Tibial artery (tissue), 4 donors: Measurements from ENCODE around the gene KCNMB1.

Source experiments
- DNase-seq, 2 donors: peaks; one replicate each; pipeline ENCODE4 v3.0.0-alpha.2; 2019
- H3K27ac ChIP-seq, 2 donors: fragments of 200-600 bp; sonication (generic) in 1 of 2; 1 replicate in 1 of 2; 2 replicates in 1 of 2; pipeline ENCODE4 v1.5.1; 2018 to 2019; ENCODE audit warnings: mild to moderate bottlenecking in 1 of 2
- H3K27me3 ChIP-seq, 2 donors: fragments of 200-600 bp; sonication (generic) in 1 of 2; one replicate each; pipeline versions ENCODE4 v1.5.1 to v1.6.0; 2016 to 2019
- H3K36me3 ChIP-seq, 3 donors: fragments of 200-600 bp; sonication (generic) in 2 of 3; one replicate each; pipeline ENCODE4 v1.5.1; 2016 to 2019; ENCODE audit warnings: mild to moderate bottlenecking in 2 of 3
- H3K4me1 ChIP-seq, 4 donors: fragments of 200-600 bp; sonication (generic) in 2 of 4; 1 replicate in 3 of 4; 2 replicates in 1 of 4; pipeline ENCODE4 v1.5.1; 2016 to 2019
- H3K4me3 ChIP-seq, 2 donors: fragments of 200-600 bp; sonication (generic) in 1 of 2; 1 replicate in 1 of 2; 2 replicates in 1 of 2; pipeline ENCODE4 v1.5.1; 2018 to 2019; ENCODE audit warnings: mild to moderate bottlenecking in 2 of 2
- H3K9me3 ChIP-seq, 3 donors: fragments of 200-600 bp; sonication (generic) in 1 of 3; one replicate each; pipeline ENCODE4 v1.5.1; 2016 to 2019
- intact Hi-C: fragments of 100-400 bp; cut with DNase I; formaldehyde crosslinking; loops from one replicate; pipeline ENCODE4 v1.15.0; 2023; ENCODE audit warnings: low total_unique reads
- TF ChIP-seq, protein P1 (sequence below), 2 experiments: fragments of 200-600 bp in 1 of 2; fragments of 450-650 bp in 1 of 2; IDR thresholded peaks; one replicate each; pipeline ENCODE4 v1.5.1; 2017 to 2019; ENCODE audit warnings: antibody characterized with exemption in 2 of 2, mild to moderate bottlenecking in 1 of 2, moderate library complexity in 1 of 2

KCNMB1 gene

GRCh38 chr5:170427672-170428236 is 38.6 kb upstream of the KCNMB1 start:
- Histone ChIP-seq H3K36me3 (no peaks in the 10 kb centered on the region), H3K27me3 (peaks cover 0 to 52% of the 10 kb centered on the region in 2 donors), H3K9me3 (peaks cover 0 to 5% (median 4%) of the 10 kb centered on the region in 3 donors), H3K27ac (no peak overlapping the region), H3K4me3 (no peak overlapping the region), H3K4me1 (no peaks in the 10 kb centered on the region)
- DNase-seq, result peak in 1 of 2 donors; percentile 42
- intact Hi-C loops, result no loop called here
- TF ChIP-seq, protein P1, sequence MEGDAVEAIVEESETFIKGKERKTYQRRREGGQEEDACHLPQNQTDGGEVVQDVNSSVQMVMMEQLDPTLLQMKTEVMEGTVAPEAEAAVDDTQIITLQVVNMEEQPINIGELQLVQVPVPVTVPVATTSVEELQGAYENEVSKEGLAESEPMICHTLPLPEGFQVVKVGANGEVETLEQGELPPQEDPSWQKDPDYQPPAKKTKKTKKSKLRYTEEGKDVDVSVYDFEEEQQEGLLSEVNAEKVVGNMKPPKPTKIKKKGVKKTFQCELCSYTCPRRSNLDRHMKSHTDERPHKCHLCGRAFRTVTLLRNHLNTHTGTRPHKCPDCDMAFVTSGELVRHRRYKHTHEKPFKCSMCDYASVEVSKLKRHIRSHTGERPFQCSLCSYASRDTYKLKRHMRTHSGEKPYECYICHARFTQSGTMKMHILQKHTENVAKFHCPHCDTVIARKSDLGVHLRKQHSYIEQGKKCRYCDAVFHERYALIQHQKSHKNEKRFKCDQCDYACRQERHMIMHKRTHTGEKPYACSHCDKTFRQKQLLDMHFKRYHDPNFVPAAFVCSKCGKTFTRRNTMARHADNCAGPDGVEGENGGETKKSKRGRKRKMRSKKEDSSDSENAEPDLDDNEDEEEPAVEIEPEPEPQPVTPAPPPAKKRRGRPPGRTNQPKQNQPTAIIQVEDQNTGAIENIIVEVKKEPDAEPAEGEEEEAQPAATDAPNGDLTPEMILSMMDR (IDR thresholded peaks at IDR 0.05), result no peak

DNA sequence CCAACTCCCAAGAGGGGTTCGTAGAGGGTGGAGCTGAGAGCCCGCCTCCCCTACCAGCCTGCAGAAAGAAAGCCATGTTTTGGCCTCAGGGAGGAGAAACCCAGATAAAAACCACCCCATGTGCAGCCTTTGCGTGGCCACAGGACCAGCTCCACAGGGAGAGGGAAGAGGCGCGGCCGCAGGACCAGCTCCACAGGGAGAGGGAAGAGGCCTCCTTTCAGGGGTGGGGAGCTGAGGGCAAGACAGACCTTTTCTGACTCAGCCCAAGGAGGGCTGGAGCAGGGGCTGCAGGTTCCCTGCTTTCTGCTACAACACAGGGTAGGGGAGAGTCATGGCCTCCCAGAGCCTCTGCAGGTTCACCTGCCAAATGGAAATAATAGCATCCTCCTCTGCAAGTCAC is 37.6 kb upstream of the KCNMB1 start:
- no peak overlapping the region for H3K4me3 ChIP-seq
- DNase-seq, result no peak
- intact Hi-C loops, result no loop called here
- no peaks in the 10 kb centered on the region for H3K9me3 ChIP-seq
- H3K36me3 ChIP-seq, result no peaks in the 10 kb centered on the region
- no peak overlapping the region for H3K27ac ChIP-seq
- TF ChIP-seq, protein P1 (IDR thresholded peaks at IDR 0.05), result no peak
- no peaks in the 10 kb centered on the region for H3K4me1 ChIP-seq
- peaks cover 0 to 42% of the 10 kb centered on the region in 2 donors for H3K27me3 ChIP-seq

- Histone ChIP-seq H3K27ac (no peak overlapping the region), H3K27me3 (peaks cover 0 to 38% of the 10 kb centered on the region in 2 donors), H3K36me3 (no peaks in the 10 kb centered on the region), H3K9me3 (no peaks in the 10 kb centered on the region), H3K4me1 (no peaks in the 10 kb centered on the region), H3K4me3 (no peak overlapping the region)
- TF ChIP-seq, protein P1 (IDR thresholded peaks at IDR 0.05), result no peak
- no peak for DNase-seq
- intact Hi-C loops, result no loop called here
Measured at GRCh38 chr5:170426149-170426767, 37.1 kb upstream of the KCNMB1 start.

DNA sequence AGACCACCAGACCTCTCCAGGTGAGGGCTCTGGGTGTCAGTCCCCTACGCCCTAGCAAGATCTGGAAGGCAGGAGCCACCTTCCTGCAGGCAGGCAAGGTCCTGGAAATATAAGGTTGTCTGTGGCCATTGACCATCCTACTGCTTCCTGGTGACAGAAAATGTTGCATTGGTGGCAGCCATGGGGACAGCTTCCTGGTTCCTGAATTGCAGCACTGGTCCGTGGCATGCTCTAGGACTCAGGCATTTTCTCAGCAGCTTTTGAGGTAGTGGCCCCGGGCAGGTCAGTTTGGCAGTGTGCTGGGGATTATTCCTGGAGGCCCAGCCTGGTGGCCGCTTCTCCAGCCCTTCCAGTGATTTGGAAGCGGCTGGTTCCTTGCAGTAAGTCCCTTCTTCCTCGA is 36.6 kb upstream of the KCNMB1 start:
- H3K27me3 ChIP-seq, result peaks cover 0 to 33% of the 10 kb centered on the region in 2 donors
- H3K4me1 ChIP-seq, result no peaks in the 10 kb centered on the region
- no peak overlapping the region for H3K4me3 ChIP-seq
- no peak for DNase-seq
- H3K36me3 ChIP-seq, result no peaks in the 10 kb centered on the region
- TF ChIP-seq, protein P1 (IDR thresholded peaks at IDR 0.05), result no peak
- intact Hi-C loops, result no loop called here
- H3K27ac ChIP-seq, result no peak overlapping the region
- no peaks in the 10 kb centered on the region for H3K9me3 ChIP-seq

DNA sequence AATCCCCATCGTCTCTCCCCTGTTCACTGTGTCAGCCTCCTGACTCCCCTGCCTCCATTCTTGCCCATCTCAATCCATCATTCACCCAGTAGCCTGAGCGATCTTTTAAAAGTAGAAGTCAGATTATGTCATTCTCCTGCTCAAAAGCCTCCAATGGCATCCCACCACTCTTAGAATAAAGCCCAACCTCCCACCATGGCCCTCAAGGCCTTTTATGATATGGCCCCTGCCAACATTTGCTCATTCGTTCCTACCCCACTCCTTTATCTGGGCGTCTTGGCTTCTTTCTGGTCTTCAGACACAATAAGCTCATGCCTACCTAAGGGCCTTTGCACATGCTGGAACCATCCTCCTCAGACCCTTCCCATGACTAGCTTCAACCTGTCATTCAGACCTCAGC is 35.5 kb upstream of the KCNMB1 start:
- TF ChIP-seq, protein P1 (IDR thresholded peaks at IDR 0.05), result no peak
- no peaks in the 10 kb centered on the region for H3K9me3 ChIP-seq

More for the DNA sequence above, 35.5 kb upstream of the KCNMB1 start:
- H3K4me1 ChIP-seq, result no peaks in the 10 kb centered on the region
- intact Hi-C loops, result no loop called here
- H3K27me3 ChIP-seq, result peaks cover 0 to 26% of the 10 kb centered on the region in 2 donors
- H3K27ac ChIP-seq, result no peak overlapping the region
- no peak for DNase-seq
- no peak overlapping the region for H3K4me3 ChIP-seq
- H3K36me3 ChIP-seq, result no peaks in the 10 kb centered on the region
